Large intestine (tissue), 3 donors: ENCODE data around the gene THSD7A. TPM values are rescaled to one million over a fixed set of nuclear protein-coding genes. Genes with fewer than 3 reads are reported as not detected.

Experiments
- DNase-seq, 2 donors: peaks; one replicate each; pipeline versions ENCODE4 v3.0.0 to v3.0.0-alpha.2; 2013
- H3K27ac ChIP-seq: one replicate; pipeline ENCODE4 v1.5.1; 2013; ENCODE audit warnings: low read length
- H3K27me3 ChIP-seq: 2 replicates; pipeline ENCODE4 v1.6.1; 2013; ENCODE audit warnings: low read length; ENCODE audit not compliant: control insufficient read depth, insufficient read depth
- H3K36me3 ChIP-seq: 2 replicates; pipeline ENCODE4 v1.6.1; 2013; ENCODE audit warnings: low read length; ENCODE audit not compliant: control insufficient read depth, insufficient read depth
- H3K4me1 ChIP-seq: one replicate; pipeline ENCODE4 v1.6.1; 2013; ENCODE audit warnings: low read length; ENCODE audit not compliant: control insufficient read depth, insufficient read depth
- H3K4me3 ChIP-seq: one replicate; pipeline ENCODE4 v1.5.1; 2013; ENCODE audit warnings: low read length
- H3K9me3 ChIP-seq: one replicate; pipeline ENCODE4 v1.6.1; 2013; ENCODE audit warnings: mild to moderate bottlenecking, low read depth, low read length, moderate library complexity; ENCODE audit not compliant: control insufficient read depth
- WGBS: methylation state at CpG from one replicate; pipeline ENCODE4 v1.1.5; 2013; ENCODE audit warnings: low lambda C conversion rate; ENCODE audit not compliant: insufficient coverage; 5-methylcytosine and 5-hydroxymethylcytosine counted together
- polyA plus RNA-seq: library from polyadenylated mRNA; unstranded; fragments of 120-200 nt; gene quantifications from one replicate; pipeline ENCODE4 v1.2.1, GENCODE V29; 2013

Gene THSD7A
- polyA plus RNA-seq, 1 donor: 3.7 TPM

DNA sequence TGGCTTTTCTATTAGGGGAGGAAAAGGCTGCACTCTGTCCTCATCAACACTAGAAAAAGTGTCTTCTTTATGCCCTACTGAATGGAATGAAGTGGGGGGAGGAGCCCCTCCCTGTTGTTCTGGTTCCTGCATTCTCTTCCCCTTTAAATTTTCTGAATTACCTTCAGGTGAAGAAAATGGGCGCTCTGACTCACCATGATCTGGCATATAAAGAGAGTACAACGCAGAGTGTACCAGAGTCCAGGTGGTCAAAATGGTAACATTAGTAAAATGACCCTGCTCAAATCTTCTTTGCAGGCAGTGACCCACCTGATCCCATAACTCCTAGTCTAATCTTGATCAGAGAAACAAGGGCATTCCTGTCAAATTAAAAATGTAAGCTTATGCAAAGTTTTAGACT, 80.7 kb downstream of the THSD7A start:
- H3K27ac ChIP-seq: no peak overlapping the region
- H3K4me1 ChIP-seq: no peaks in the 10 kb centered on the region
- peaks cover 3% of the 10 kb centered on the region for H3K9me3 ChIP-seq
- no peak for DNase-seq
- 100% methylated on average over 2 of the region's 2 CpGs for WGBS
- H3K27me3 ChIP-seq: no peaks in the 10 kb centered on the region
- no peak overlapping the region for H3K4me3 ChIP-seq
- no peaks in the 10 kb centered on the region for H3K36me3 ChIP-seq

DNA sequence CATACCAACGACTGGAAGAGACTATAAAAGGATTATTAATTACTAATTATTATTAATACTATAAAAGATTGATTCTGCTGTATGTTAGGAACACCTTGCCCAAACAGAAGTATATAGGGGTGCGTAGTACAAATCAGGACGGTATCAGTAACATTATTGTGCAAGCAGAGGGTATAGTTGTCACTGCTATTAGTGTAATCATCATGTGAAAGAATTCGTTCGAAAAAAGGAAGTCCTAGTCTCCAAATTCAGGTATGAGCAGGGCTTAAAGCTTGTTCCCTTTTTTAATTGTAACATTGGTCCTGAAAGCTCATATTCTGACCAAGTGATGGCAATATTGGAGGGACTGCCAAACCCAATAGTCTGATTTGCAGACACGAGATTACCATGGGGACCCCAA, 81.8 kb downstream of the THSD7A start:
- Histone ChIP-seq H3K4me3 (no peak overlapping the region), H3K36me3 (no peaks in the 10 kb centered on the region), H3K27ac (no peak overlapping the region), H3K4me1 (no peaks in the 10 kb centered on the region), H3K9me3 (peaks cover 3% of the 10 kb centered on the region), H3K27me3 (no peaks in the 10 kb centered on the region)
- no peak for DNase-seq
- WGBS: 80% methylated on average over 3 of the region's 6 CpGs

DNA sequence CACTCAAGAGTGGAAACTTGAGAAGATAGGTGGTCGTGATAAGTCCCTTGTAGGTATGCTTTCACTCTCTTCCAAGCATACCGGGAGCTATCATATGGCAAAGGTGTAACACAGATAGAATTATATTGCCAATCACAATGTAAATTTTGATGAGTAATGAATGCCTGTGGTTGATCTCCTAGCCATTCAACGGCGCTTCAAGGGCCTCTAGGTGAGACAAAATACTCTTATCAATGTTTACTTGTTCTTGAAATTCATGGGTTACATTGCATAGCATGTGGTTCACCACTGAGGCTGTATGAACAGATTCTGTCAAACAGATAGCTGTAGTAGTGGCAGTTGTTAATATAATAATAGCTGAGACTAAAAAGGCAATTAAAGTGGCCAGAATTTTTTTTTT, 82.4 kb downstream of the THSD7A start:
- DNase-seq: no peak
- Histone ChIP-seq H3K9me3 (peaks cover 3% of the 10 kb centered on the region), H3K27ac (no peak overlapping the region), H3K4me3 (no peak overlapping the region), H3K27me3 (no peaks in the 10 kb centered on the region), H3K4me1 (no peaks in the 10 kb centered on the region), H3K36me3 (no peaks in the 10 kb centered on the region)
- no CpG with 5 or more reads among the region's 4 CpGs for WGBS

DNA sequence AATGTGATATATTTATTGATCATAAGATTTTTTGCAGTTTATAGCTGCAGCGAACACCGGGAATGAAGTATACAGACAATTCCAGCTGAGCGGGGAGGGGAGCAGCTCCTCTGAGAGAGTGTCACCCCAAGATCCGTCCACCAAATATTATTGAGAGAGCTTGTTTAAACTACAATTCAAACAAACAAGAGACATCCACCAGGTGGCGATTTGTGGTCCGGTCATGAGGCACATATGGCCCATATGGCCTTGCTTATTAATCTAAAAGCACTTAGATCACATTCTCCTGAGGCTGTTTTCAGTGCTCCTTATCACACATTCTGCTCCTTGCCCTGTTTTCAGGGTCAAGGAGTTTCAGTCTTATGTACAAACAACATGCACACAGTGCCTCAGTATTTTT, 83.1 kb downstream of the THSD7A start:
- WGBS: no CpG with 5 or more reads among the region's 6 CpGs

DNA sequence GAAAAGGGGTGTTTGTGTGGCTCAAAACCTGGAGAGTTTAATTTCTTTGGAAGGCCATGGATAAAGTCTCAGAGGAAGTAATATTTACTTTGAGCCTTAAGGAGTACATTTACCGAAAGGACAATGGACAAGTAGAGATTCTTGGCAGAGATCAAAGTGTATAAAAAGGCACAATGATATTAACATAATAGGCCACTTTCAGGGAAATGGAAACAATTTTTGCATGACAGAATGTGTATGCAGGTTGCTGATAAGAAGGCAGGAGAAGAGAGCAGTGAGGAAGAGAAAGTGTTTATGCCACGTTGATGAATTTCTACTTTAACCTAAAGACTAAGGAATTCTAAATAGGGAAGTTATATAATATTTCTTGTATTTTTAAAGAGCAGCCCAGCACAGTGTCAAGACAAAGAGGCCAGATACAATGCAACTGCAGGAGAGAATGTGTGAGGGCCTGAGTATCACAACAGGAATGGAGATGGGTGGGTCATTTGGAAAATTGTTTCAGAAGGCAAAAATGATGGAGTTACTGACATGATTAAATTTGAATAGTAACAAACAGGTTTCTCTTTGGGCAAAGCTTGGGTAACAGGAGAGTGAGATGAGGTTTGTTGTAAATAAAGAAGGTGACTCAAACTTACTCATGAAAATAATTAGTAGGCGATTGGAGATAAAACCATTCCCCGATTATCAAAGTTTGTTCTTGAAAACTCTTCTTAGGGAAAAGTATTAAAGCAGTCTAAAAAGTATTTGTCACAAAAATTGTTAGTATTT, 84.1 kb downstream of the THSD7A start:
- DNase-seq: no peak
- Histone ChIP-seq H3K4me3 (no peak overlapping the region), H3K36me3 (no peaks in the 10 kb centered on the region), H3K27ac (no peak overlapping the region), H3K4me1 (no peaks in the 10 kb centered on the region), H3K9me3 (no peaks in the 10 kb centered on the region), H3K27me3 (no peaks in the 10 kb centered on the region)
- 97% methylated on average over 3 of the region's 4 CpGs for WGBS

More for the DNA sequence above, 83.1 kb downstream of the THSD7A start:
- Histone ChIP-seq H3K36me3 (no peaks in the 10 kb centered on the region), H3K4me3 (no peak overlapping the region), H3K4me1 (no peaks in the 10 kb centered on the region), H3K27ac (no peak overlapping the region), H3K27me3 (no peaks in the 10 kb centered on the region), H3K9me3 (peaks cover 3% of the 10 kb centered on the region)
- DNase-seq: no peak

DNA sequence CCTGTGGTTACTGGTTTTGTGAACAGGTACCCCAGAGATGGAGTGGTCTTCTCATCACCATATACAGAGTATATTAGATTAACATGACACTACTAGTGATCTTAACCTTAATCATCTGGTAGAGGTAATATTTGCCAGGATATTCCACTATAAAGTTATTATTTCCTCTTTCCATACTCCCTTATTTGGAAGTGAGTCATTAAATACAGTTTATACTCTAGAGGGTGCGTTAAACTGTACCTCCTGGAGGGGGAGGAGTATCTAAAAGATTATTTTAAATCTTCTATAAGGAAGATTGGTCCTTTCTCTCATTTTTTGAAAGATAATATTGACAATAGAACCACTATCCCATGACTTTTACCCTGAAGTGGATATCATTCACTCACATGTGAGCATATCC, 85.4 kb downstream of the THSD7A start:
- DNase-seq: no peak
- Histone ChIP-seq H3K27ac (no peak overlapping the region), H3K9me3 (no peaks in the 10 kb centered on the region), H3K4me1 (no peaks in the 10 kb centered on the region), H3K4me3 (no peak overlapping the region), H3K36me3 (no peaks in the 10 kb centered on the region), H3K27me3 (no peaks in the 10 kb centered on the region)
- WGBS: no CpG with 5 or more reads among the region's 1 CpG

DNA sequence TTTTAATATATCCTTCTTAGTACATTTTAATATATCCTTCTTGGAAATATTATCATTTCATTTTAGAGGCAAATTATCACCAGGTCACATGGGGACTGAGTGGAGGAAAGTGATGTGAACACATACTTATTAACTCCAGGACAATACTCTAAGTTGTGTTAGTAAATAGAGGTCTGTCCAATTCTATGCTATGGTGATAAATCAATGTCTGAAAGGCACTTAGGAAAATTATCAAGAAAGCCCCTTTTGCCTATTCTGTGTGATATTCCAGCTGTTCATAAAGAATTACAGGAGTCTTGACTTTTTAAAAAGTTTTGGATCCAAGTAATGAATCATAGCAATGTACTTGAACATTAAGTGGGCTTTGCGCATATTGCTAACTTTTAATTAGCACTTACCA, 88.5 kb downstream of the THSD7A start:
- no peaks in the 10 kb centered on the region for H3K4me1 ChIP-seq
- H3K9me3 ChIP-seq: no peaks in the 10 kb centered on the region
- H3K4me3 ChIP-seq: no peak overlapping the region
- no peaks in the 10 kb centered on the region for H3K36me3 ChIP-seq
- no CpG with 5 or more reads among the region's 1 CpG for WGBS
- no peak for DNase-seq
- H3K27me3 ChIP-seq: no peaks in the 10 kb centered on the region
- no peak overlapping the region for H3K27ac ChIP-seq

DNA sequence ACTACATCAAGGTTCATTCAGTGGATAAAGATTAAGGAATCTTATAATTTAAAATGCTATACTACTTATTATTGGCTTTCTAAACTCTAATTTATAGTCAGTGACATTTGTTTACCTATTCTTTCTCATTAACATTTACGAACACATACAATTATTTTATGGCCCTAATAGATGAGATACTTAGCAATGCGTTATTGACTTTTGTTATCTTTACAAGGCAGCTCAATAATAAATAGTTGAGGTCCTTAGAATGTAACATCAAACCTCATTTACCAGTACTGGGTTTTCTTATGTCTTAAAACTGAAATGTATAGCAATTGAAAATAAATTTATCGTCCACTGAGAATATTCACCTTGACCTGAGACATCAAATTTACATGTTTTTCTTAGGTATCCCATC, 89.0 kb downstream of the THSD7A start:
- Histone ChIP-seq H3K36me3 (no peaks in the 10 kb centered on the region), H3K9me3 (no peaks in the 10 kb centered on the region), H3K27me3 (no peaks in the 10 kb centered on the region), H3K4me1 (no peaks in the 10 kb centered on the region), H3K4me3 (no peak overlapping the region), H3K27ac (no peak overlapping the region)
- no peak for DNase-seq
- WGBS: 13% methylated on average over 3 of the region's 3 CpGs

DNA sequence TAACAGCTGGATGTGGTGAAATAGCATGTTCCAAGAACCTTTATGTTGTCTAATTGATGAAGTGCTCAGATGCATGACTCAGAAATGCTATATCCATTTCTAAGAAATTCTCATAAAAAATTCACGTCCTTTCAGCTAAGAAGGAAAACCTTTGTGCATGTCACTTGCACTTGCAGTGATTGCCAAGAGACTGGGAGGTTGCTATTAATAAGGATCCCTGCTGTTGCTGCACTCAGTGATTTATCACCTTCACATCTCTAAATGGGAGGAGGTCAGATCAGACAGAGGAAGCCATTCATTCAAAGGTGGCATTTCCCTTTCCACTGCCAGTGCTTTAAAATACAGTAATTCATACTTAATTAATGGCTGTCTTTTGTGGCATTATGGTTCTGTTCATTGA, 89.5 kb downstream of the THSD7A start:
- H3K27ac ChIP-seq: no peak overlapping the region
- no peak for DNase-seq
- no CpG with 5 or more reads among the region's 1 CpG for WGBS
- H3K4me1 ChIP-seq: no peaks in the 10 kb centered on the region
- no peak overlapping the region for H3K4me3 ChIP-seq
- H3K36me3 ChIP-seq: no peaks in the 10 kb centered on the region
- H3K9me3 ChIP-seq: no peaks in the 10 kb centered on the region
- H3K27me3 ChIP-seq: no peaks in the 10 kb centered on the region

DNA sequence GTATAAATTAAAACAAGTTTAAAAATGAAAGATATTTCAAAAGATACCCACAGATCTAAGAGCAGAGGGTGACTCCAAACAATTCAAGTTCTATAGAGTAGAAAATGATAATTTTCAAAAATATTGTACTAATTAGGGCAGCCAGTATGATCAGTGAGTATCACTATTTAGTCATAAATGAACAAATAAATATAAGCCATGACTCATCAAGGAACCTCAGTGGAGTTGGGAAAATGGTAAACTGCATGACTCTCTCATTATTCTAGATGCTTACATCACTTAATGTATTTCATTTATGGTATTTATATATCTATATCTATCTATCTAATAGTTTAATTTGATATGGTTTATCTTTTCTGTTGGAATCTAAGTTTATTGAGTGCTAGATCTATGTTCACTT, 94.3 kb downstream of the THSD7A start:
- no peaks in the 10 kb centered on the region for H3K36me3 ChIP-seq
- no peak for DNase-seq
- H3K4me3 ChIP-seq: no peak overlapping the region
- no peaks in the 10 kb centered on the region for H3K9me3 ChIP-seq
- H3K27ac ChIP-seq: no peak overlapping the region
- H3K27me3 ChIP-seq: no peaks in the 10 kb centered on the region
- H3K4me1 ChIP-seq: no peaks in the 10 kb centered on the region

DNA sequence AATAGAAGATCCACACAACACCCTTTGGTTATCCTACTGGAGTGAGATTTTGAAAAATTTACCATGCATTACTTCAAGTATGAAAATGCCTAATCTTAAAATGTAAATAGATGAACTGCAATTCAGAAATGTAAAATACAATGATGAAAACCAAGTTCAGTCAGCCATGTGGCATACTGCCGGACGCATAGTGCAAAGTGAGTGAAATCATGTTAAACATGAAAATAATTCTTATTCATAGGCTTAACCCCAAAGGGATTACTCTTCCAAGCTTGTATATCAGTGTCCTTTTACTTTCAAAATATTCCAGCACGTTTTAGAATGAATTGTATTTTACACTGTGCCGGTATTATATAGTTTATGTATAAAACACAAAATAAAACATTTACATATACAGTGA, 99.8 kb downstream of the THSD7A start:
- Histone ChIP-seq H3K4me3 (no peak overlapping the region), H3K4me1 (no peaks in the 10 kb centered on the region), H3K27me3 (no peaks in the 10 kb centered on the region), H3K36me3 (no peaks in the 10 kb centered on the region), H3K27ac (no peak overlapping the region), H3K9me3 (no peaks in the 10 kb centered on the region)
- DNase-seq: no peak
- WGBS: 52% methylated on average over 3 of the region's 4 CpGs
